ENCODE measurements around the gene CFAP65.

Gene CFAP65

DNA sequence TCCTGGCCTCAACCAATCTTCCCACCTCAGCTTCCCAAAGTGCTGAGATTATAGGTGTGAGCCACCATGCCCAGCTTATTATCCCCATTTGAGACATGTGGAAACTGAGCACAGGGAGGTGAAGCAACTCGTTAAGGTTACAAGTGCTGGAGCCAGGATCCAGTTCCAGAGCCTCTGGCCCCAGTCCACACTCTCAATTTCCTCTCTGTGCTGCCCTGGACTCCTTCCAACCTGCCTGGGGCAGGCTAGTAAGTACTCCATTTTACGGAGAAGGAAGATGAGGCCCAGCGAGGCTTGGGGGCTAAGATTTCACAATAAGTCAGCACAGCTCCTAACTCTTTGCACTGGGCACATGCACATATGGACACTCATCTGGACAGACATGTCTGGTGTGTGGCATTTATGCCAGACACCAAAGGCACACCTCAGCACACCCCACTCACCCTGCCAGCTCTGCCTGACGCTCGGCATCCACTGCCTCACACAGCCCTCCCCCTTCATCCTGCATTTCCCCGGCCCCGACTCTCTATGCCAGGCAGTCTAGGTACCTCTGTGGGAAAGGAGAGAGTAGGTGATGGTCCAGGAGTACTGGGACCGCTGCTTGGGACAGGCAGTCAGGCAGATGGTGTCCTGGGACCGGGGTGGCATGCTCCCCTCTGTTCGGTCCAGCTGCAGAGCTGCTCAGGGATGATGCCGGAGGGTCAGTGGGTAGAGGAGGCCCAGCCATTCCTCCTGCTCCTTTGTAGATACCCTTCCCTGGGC lies 20.5 kb downstream of the CFAP65 start:
- TF ChIP-seq, protein P1, sequence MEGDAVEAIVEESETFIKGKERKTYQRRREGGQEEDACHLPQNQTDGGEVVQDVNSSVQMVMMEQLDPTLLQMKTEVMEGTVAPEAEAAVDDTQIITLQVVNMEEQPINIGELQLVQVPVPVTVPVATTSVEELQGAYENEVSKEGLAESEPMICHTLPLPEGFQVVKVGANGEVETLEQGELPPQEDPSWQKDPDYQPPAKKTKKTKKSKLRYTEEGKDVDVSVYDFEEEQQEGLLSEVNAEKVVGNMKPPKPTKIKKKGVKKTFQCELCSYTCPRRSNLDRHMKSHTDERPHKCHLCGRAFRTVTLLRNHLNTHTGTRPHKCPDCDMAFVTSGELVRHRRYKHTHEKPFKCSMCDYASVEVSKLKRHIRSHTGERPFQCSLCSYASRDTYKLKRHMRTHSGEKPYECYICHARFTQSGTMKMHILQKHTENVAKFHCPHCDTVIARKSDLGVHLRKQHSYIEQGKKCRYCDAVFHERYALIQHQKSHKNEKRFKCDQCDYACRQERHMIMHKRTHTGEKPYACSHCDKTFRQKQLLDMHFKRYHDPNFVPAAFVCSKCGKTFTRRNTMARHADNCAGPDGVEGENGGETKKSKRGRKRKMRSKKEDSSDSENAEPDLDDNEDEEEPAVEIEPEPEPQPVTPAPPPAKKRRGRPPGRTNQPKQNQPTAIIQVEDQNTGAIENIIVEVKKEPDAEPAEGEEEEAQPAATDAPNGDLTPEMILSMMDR (conservative IDR thresholded peaks at IDR 0.05; ENCODE audit: low read depth, low read length): no peak
- DNase-seq (ENCODE audit: low read depth): no peak
- H3K4me3 ChIP-seq (ENCODE audit: low read length): no peak overlapping the region

DNA sequence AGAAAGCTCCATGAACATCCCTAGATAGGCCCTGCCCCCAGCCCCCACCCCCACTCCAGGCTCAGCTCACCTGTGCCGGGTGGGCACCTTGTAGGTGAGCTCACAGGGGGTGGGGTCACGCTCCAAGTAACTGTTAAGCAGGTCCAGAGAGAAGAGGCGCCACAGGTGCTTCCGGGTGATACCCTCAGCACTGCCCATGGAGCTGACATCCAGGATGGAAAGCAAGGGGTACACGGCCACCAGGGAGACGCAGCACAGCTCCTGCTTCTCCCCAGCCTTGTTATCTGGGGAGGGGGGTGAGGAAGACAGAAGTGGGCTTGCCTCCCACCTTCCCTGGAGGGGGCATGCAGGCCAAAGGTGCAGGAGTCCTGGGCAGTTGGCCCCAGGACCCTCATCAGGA lies 21.9 kb downstream of the CFAP65 start:
- DNase-seq (ENCODE audit: low read depth): no peak
- no peak overlapping the region for H3K4me3 ChIP-seq (ENCODE audit: low read length)
- TF ChIP-seq, protein P1 (conservative IDR thresholded peaks at IDR 0.05; ENCODE audit: low read depth, low read length): no peak

DNA sequence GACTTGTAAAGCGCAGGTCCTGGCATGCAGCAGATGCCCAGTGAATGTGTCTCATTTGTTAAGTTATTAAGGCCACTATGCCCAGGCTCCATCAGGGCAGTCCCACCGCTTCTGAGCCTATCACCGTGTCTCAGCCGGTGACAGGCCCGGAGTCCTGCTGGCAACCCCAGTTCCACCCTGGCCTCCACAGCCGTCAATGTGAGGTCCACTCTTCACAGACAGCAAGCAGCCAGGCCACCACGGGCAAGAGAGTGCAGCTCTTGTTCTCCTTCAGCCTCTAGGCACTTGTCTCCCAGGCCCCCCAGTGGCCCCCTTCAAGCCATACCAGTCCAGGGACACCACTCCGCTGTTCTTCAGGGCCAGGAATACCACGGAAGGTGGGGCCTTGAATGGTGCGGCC lies 22.6 kb downstream of the CFAP65 start:
- H3K4me3 ChIP-seq (ENCODE audit: low read length): no peak overlapping the region
- TF ChIP-seq, protein P1 (conservative IDR thresholded peaks at IDR 0.05; ENCODE audit: low read depth, low read length): no peak
- no peak for DNase-seq (ENCODE audit: low read depth)

DNA sequence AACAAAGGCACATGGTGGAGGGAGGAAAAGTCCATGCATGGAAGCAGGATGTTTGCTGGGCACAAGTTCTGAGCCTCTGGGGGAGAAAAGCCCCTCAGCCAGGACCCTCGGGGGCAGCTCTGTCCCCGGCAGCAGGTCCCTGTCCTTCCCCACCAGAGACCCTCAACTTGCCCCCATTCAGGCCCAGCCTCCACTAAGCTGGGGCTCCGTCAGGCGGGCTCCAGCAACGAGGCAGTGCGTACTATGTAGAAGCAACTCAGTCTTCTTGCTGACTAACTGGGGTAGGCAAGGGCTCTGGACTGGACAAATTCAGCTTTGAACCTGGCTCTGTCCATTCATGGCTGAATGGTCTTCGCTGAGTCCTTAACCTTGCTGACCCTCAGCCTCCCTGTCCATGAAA lies 23.0 kb downstream of the CFAP65 start:
- TF ChIP-seq, protein P1 (conservative IDR thresholded peaks at IDR 0.05; ENCODE audit: low read depth, low read length): no peak
- H3K4me3 ChIP-seq (ENCODE audit: low read length): no peak overlapping the region
- DNase-seq (ENCODE audit: low read depth): no peak

DNA sequence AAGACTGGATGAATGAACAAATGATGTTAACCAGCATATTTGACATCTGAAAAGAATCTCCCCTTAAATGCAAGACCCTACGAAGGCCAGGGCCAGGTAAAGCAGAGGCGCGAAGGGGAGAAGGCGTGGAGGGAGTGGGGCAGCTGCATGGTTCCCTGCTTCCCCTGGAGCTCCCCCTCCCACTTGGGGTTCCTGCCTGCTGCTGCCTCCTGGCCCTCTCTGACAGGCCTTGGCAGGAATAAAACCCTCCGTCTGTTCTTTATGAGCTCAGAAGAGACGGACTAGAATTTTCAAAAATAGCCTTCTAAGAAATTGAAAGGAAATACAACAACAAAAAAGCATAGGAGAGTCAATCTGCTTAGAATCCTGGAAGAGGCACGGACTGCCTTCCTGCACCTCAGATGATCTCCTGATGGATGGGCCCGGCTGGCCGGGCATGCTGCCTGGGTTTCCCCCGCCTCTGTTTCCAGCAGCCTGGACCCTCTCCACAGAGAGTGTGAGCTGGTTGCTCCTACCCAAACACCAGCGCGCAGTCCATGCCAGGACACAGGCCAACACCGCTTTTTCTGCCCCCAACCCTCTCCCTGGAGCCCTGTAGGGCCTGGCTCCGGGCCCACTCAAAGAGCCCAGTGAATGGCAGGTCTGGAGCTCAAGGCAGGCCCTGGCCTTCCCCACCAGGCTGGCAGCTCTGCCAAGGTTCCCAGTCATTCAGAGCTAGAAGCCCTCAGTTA lies 23.9 kb downstream of the CFAP65 start:
- DNase-seq (ENCODE audit: low read depth): no peak
- TF ChIP-seq, protein P1 (conservative IDR thresholded peaks at IDR 0.05; ENCODE audit: low read depth, low read length): no peak
- H3K4me3 ChIP-seq (ENCODE audit: low read length): no peak overlapping the region

DNA sequence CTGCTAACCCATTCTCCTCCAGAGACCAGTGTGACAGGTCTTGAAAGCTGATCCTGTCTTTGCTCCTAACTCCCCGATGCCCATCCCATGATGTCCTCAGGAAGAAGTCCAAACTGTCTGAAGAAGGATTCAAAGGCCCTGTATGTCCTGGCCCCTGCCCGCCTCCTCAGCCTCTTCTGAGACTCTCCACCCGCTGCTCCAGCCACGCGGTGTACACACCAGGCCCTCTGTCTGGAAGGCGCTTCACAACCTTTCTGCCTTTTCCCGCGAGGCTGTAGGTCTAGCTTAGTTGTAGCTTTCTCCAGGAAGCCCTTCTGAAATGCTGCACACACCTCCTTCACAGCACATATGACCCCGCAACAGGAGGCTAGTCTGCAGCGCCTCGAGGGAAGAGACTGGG lies 24.6 kb downstream of the CFAP65 start:
- TF ChIP-seq, protein P1 (conservative IDR thresholded peaks at IDR 0.05; ENCODE audit: low read depth, low read length): no peak
- no peak for DNase-seq (ENCODE audit: low read depth)
- no peak overlapping the region for H3K4me3 ChIP-seq (ENCODE audit: low read length)

DNA sequence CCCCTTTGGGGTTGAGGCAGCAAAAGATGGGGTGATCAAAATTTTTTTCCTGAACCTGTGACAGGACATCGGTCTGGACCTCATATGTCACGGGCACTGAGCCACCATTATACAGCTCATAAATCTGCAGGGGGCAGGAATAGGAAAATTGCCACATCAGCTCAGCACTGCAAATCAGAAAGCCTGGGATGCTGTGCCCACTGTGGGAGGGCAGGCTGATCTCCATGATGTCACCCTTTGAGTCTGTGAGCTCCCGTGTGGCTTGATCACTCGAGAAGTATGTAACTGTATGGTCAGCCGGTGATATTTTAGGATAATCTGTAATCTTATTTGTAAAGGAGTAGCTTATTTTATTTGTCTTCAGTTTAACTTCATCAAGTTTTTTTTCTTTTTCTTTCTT lies 30.4 kb downstream of the CFAP65 start:
- no peak for DNase-seq (ENCODE audit: low read depth)
- H3K4me3 ChIP-seq (ENCODE audit: low read length): no peak overlapping the region
- TF ChIP-seq, protein P1 (conservative IDR thresholded peaks at IDR 0.05; ENCODE audit: low read depth, low read length): no peak

All from retinal pigment epithelial cell (primary cell).